ENCODE results near the gene HSPH1.

Gene HSPH1

GRCh38 chr13:31175847-31176532, 14.3 kb upstream of the HSPH1 start:
- no peak for DNase-seq

DNA sequence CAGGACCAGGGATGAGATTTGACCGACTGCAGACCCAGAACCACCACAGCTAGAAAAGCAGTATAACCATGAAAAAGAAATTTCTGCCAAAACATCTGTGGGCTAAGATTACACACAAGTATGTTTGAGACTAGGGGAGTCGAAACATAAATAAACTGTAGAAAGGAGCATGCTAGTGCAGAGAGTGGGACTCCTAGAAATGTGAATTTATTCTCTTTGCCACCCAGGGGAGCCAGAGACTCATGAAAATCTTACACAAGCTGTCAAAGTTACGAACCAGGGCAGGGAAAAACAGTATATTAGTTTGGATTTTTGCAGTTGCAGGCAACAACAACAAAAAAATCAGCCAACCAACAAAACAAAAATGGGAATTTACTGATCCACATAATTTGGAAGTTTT, 12.3 kb upstream of the HSPH1 start:
- no peak for DNase-seq

- no peak for DNase-seq
Measured at GRCh38 chr13:31172535-31172934, 10.8 kb upstream of the HSPH1 start.

GRCh38 chr13:31172001-31172400, 10.3 kb upstream of the HSPH1 start:
- no peak for DNase-seq

DNA sequence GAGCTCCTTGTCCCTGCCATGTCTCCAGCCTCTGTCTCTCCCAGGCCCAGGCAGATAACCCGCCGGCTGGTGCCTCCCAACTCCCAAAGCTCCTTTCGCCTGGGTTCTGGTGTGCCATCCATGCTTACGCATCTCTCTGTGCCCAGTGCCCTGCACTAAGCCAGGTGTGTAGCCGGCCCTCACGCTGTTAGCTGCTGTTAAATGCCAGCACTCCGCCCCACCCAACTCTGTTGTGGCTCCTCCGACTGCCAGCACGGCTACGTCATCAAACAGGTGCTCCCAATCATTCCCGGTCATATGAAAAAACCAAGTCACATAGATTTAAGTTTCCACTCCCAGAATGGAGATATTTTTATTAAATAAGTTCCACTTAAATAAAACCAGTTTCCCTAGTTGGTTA, 7.0 kb upstream of the HSPH1 start:
- no peak for DNase-seq

- no peak for DNase-seq
Measured at GRCh38 chr13:31168166-31168565, 6.5 kb upstream of the HSPH1 start.

GRCh38 chr13:31167490-31167889, 5.8 kb upstream of the HSPH1 start:
- DNase-seq: no peak

GRCh38 chr13:31166591-31166990, 4.9 kb upstream of the HSPH1 start:
- DNase-seq: no peak

GRCh38 chr13:31162151-31163008, 676 bp upstream of the HSPH1 start:
- DNase-seq: peak; percentile 59

GRCh38 chr13:31160857-31161556, 697 bp downstream of the HSPH1 start:
- no peak for DNase-seq

GRCh38 chr13:31159306-31159705, 2.4 kb downstream of the HSPH1 start:
- no peak for DNase-seq

DNA sequence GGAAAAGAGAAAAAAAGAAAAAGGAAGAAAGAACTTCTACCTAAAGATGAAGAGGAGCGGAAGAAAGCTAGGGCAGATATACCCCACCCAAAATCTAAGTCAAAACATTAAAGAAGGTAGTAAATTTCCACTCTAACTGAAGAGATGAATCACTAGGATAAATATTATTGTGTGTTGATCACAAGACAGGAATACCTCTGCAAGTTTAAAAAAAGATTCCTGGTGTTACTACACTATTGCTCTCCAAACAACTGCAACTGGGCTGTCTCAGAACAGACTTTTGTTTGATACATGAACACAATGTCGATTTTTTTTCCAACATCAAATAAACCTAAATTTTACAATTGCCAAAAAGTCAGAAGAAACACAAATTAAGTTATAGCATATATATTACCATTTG, 6.8 kb downstream of the HSPH1 start:
- DNase-seq: no peak

GRCh38 chr13:31151837-31152236, 9.9 kb downstream of the HSPH1 start:
- DNase-seq: no peak

- no peak for DNase-seq
Measured at GRCh38 chr13:31150315-31150985, 11.3 kb downstream of the HSPH1 start.

- DNase-seq: no peak
Measured at GRCh38 chr13:31149604-31150003, 12.1 kb downstream of the HSPH1 start.

GRCh38 chr13:31145417-31145816, 16.3 kb downstream of the HSPH1 start:
- DNase-seq: no peak

- DNase-seq: no peak
Measured at GRCh38 chr13:31138515-31138914, 23.2 kb downstream of the HSPH1 start.

DNA sequence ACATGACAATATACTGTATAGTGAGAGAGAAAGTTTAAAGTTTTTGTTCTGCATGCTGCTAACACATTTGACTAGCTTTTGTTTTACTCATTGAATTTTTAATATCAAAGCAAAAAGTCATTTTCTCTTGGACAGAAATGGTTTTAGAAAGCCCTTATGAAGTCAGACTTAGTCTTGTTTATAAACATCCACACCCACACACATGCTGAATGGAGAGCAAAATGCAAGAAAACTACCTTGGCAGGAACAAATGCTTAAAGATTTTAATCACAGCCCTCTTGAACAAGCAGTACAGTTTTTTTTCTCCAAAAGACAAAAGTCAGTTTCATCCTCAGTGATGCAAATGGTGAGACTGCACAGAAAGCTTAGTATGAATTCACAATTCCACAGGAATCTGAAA, 25.0 kb downstream of the HSPH1 start:
- no peak for DNase-seq

DNA sequence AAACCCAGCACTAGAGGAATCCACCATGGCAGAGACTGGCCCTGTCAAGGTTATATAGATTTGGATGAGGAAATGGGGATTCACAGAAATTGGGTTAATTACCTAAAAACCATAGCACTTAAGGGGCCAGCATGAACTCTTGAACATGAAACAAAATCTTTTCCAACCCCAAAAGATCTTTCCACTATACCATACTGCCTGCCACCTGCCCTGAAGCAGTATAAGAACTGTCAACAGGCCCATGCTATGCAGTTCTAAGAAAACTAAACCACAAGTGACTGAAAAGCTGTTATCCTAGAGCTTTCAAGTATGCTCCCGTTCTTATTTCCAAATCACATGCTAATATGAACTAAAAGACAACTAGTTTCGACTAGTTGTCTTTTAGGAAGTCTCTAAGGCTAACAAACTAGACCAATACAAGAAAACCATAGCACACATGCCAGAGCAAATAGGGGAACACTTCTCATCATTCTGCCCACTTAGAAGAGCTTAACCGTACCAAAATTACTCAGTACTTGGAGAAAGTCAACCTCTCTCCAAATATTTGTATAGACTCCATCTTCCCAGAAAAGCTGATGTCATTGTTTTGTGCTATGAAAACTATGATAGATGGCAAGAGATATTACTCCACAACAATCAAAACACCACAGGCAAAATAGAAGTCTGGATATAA, 27.5 kb downstream of the HSPH1 start:
- DNase-seq: no peak

DNA sequence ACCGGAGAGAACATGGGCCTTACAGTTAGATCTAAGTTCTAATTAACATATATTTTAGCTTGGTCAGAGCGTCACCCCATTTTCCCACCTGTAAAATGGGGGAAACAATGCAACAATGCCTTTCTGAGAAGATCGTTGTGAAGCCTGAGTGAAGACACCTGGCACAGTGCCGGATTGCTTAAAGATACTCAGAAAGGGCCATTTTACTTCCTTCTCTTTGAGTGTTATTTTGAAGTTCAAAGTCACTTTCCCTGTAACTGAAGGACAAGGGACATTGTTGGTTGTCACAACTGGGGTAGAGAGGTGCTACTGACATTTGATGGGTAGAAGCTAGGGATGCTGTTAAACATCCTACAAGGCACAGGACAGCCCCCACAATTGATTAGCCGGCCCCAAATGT, 28.1 kb downstream of the HSPH1 start:
- no peak for DNase-seq

- no peak for DNase-seq
Measured at GRCh38 chr13:31131470-31131961, 30.2 kb downstream of the HSPH1 start.

GRCh38 chr13:31129419-31129818, 32.3 kb downstream of the HSPH1 start:
- no peak for DNase-seq

GRCh38 chr13:31124204-31124603, 37.5 kb downstream of the HSPH1 start:
- DNase-seq: no peak

All from NCI-H1417 treated with DMSO at 0.1 percent for 48 hours (cell line).